ENCODE results near the gene SHMT2.

Gene SHMT2

DNA sequence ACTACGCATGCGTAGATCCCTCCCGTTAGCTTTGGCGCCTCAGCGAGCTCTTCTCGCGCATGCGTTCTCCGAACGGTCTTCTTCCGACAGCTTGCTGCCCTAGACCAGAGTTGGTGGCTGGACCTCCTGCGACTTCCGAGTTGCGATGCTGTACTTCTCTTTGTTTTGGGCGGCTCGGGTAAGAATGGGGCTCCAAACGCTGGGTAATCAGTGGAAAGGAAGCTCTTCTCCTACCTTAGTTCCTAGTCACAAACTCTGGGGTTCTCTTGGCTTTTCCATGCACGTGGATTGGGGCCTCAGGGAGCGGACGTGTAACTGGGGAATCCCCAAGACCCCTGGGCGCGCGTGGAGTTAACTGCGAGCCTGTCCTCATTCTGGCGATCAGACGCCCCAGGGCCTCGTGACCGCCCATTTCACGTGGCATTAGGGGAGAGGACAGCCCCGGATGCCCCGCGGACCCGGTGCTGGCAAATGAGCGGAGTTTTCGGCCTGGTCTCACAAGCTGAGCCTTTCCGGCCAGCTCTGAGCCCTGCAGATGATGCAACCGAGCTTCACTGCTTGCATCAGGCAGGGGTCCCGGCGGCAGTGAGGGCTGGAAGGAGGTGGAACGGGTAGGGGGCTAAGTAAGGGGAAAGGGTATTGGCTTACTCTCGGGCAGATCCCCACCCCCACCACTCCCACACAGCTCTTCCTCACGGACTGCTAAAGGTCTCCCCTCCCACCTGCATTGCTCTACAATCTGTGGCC lies at the start of gene SHMT2:
TSS of gene SHMT2 (plus strand) at position 78 of the 747 bp plus-strand sequence. CDS start at position 146, 68 bp downstream.
- DNase-seq: peak; percentile 94 to 97

DNA sequence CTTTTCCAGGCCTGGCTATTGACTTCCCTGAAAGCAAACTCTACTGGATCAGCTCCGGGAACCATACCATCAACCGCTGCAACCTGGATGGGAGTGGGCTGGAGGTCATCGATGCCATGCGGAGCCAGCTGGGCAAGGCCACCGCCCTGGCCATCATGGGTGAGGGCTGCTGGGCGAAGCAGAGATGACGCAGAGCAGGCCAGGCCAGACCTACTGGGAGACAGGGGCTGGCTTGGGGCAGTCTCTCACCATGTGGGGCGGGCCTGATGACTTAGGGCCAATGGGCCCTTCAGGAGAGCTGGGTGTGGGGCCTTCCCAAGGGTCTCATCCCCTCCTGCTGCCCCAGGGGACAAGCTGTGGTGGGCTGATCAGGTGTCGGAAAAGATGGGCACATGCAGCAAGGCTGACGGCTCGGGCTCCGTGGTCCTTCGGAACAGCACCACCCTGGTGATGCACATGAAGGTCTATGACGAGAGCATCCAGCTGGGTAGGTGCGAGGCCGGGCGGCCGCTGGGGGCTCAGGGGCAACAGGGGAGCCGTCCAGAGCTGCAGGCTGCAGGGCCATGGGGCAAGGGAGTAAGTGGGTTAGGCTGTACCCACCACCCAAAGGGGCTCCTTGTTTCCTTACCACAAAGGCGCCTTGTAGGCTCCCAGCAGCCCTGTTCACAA lies 49.1 kb upstream of the SHMT2 start:
- no peak for DNase-seq

DNA sequence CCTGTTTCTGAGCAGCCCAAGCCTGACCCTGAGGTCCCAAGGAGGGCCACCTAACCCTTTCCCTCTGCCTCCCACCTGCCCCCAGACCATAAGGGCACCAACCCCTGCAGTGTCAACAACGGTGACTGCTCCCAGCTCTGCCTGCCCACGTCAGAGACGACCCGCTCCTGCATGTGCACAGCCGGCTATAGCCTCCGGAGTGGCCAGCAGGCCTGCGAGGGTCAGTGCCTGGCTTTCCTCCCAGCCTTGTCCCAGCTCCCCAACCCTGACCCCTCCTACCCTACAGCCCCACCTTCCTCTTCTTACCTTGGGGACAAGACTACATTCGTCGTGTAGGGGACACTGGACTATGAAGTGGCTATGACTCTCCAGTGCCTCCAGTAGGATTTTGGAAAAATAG lies 48.4 kb upstream of the SHMT2 start:
- DNase-seq: no peak

DNA sequence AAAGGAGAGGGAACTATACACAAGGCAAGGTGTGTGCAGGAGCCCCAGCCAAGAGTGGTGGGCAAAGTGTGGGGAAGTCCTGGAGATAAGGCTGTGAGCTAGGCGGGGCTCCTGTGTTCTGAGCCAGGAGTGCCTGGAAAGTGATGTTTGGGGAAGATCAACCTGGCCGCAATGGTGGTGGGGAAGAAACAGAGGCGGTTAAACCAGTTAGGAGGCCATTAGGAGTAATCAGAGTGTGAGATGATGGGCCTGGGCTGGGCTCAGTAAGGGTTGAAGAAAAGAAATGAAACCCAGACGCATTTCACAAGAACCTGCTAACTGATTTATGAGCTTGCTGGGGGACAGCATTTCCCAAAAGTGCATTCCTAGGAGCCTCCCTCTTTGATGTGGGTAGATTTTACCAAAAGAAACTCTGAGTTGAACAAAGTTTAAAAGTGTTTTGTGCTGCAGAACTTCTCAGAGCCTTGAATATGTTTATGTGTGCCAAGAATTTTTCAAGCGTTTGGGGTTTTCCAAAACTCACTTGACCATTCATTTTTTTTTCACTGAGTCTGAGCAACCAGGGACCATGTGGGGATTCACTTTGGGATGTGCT lies 47.9 kb upstream of the SHMT2 start:
- DNase-seq: no peak

DNA sequence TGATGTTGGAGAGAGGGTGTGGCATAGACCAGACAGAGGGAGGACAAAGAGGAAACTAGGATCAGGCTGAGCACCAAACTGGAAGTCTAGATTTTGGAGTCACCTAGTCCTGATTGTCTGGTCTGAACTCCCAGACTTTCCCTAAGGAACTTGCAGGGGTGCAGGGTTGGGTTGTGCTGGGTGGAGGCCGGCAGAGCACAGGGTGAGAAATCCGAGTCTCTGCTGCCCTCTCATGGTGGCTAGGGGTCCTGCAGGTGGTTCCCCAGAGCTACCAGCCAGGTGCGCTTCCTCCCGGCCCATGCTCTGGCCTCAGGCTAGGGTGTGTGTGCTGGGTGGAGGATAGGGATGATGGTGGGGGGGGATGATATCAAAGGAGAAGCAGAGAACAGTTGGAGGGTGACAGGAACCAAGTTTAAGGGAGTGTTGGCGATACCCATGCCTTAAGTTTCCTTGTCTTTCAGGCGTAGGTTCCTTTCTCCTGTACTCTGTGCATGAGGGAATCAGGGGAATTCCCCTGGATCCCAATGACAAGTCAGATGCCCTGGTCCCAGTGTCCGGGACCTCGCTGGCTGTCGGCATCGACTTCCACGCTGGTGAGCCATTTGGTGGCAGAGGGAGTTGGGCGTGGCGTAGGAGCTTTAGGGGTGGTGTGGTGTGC lies 46.5 kb upstream of the SHMT2 start:
- DNase-seq: peak; percentile 70 to 85

DNA sequence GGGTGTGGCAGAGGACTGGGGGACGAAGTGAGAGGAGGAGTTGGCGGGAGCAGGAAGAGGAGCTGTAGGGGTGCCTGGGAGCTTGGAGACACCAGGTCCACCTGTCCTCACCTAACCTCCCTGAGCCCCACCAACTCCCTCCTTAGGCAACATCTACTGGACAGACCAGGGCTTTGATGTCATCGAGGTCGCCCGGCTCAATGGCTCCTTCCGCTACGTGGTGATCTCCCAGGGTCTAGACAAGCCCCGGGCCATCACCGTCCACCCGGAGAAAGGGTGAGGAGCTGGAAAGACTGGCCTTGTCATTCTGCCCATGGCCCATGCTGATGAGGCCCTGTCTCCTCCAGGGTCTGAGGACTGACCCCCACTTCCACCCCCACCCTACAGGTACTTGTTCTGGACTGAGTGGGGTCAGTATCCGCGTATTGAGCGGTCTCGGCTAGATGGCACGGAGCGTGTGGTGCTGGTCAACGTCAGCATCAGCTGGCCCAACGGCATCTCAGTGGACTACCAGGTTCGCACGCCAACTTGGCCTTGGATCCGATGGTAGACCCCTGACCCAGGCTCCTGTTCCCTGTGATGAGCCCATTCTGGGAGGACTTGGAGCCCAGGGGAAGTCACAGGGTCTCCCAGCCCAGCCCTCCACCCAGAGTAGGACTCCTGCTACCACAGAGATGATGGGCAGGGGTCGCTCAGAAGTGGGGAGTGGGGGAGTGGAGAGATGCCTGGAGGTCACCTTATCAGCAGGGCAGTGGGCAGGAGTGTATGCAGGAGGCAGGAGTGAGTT lies 45.4 kb upstream of the SHMT2 start:
- DNase-seq: no peak

DNA sequence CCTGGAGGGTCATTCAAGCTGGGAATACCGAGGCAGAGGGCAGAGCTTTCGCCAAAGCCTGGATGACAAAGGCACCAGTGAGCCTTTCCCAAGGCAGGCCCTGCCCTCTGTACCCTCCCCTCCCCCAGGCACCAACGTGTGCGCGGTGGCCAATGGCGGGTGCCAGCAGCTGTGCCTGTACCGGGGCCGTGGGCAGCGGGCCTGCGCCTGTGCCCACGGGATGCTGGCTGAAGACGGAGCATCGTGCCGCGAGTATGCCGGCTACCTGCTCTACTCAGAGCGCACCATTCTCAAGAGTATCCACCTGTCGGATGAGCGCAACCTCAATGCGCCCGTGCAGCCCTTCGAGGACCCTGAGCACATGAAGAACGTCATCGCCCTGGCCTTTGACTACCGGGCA lies 44.1 kb upstream of the SHMT2 start:
- no peak for DNase-seq

DNA sequence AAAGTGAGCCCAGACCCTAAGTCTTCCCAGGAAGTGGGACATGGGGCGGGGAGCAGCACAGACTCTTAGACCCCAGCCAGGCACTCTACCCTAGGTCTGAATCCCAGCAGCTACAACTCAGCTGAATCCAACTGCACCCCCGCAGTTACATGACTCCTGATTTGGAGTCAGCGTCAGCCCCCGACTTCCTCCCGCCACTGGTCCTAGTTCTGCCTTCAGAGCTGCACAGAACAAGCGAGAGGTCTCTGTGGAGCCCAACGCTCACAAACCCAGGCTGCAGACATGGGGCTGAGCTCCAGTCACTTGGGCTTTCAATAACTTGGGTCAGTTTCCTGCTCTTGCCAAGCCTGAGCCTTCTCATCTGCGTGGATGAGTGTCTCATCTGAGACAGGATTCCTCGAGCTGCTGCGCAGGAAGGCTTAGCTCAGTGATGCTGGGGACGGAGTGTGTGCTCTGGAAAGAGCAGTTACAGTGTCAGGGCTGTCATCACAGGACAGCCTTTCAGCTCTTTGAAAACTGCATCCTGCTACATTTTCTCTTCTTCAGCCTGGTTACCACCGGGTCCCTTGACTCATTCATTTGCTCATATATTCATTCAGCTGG lies 43.5 kb upstream of the SHMT2 start:
- DNase-seq: no peak

DNA sequence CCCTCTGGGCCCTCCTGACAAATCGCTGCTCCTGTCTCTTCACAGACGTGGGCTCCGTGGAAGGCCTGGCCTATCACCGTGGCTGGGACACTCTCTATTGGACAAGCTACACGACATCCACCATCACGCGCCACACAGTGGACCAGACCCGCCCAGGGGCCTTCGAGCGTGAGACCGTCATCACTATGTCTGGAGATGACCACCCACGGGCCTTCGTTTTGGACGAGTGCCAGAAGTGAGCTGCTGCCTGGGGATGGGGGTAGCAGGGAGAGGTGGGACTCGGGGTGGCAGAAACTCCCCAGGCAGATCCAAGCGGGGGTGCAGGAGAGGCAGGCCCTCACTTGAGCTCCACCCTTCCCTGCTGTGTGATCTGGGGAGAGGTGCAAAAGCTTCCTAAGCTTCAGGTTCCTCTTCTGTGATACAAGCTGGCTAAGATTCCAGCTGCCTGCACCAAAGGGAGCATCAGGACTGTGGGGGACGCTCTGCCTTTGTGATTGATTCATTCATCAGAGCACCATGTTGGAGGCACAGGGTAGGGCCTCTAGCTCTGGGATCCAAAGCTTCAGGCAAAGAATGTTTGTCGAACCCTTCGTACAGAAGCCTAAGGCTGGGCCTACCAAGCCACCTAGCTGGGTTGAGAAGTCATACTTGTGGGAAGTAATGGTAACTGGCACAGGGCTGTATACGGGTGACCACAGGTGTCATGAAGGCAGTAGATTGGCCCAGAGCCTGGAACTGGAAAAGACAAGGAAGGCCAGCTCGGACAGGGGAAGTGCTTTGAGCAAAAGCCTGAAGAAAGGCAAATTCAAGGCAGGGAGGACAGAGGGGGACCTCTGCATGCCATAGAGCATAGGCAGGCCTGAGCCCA lies 42.1 kb upstream of the SHMT2 start:
- no peak for DNase-seq

DNA sequence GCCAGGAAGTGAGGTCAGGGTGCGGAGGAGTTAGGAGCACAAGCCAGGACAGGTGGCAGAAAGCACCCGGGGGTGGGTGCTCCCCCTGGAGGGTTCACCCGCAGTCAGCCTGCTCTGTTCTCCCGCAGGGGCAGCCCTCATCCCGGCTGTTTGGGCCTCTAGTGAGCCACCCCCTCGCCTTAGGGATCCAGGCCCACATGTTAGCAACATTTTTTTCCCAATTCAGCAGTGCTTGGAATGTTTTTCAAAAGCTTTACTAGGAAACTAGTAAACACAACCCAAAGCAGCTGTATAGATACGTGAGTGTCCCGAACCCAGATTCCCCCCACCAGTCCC lies 41.5 kb upstream of the SHMT2 start:
- no peak for DNase-seq

DNA sequence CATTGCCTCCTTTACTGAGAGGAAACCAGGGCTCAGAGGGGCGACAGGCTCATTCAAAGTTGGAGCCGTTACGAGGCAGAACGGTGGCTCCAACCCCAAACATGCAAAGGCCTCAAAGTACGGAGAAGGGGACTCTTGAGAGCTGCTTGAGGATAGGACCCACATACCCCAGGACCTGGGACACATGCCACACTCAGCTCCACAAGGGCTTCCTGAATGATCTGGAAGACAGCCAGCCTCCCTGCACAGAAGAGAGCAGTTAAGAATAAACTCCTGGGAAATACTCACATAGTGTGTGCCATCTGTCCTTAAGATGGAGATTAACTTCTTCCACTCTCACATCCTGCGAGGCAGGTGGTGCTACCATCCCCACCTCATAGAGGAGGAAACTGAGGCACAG lies 39.5 kb upstream of the SHMT2 start:
- DNase-seq: no peak

DNA sequence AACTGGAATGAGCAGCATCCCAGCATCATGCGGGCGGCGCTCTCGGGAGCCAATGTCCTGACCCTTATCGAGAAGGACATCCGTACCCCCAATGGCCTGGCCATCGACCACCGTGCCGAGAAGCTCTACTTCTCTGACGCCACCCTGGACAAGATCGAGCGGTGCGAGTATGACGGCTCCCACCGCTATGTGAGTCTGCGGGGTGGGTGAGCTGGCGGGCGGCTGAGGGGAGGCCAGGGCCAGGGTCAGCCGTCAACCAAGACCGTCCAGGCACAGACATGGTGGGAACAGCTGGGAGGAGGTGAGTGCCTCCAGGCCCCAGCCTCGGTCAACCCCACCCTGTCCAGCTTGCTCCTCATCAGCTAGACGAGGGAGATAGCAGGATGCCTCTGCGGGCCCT lies 38.7 kb upstream of the SHMT2 start:
- no peak for DNase-seq

DNA sequence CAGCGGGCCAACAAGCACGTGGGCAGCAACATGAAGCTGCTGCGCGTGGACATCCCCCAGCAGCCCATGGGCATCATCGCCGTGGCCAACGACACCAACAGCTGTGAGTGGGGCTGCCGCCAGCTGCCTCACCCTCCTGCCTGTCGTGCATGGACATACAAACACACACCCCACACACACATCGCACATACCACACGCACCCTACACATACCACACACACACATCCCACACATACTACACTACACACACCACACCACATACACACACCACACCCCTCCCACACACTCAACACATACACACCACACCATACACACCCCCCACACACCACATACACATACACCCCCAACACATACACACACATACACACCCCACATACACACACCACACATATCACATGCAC lies 38.1 kb upstream of the SHMT2 start:
- no peak for DNase-seq

DNA sequence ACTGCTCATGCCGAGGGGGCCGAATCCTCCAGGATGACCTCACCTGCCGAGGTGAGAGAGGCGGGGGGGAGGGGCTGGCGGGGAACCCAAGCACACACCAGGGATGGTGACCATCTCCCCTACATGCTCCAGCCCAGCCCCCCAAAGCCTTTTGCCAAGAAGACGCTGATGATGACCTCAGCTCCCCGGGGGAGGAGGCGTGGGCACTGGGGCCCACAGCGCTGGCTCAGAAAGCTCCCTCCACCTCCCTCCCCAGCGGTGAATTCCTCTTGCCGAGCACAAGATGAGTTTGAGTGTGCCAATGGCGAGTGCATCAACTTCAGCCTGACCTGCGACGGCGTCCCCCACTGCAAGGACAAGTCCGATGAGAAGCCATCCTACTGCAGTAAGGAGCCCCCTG lies 36.6 kb upstream of the SHMT2 start:
- DNase-seq: no peak

DNA sequence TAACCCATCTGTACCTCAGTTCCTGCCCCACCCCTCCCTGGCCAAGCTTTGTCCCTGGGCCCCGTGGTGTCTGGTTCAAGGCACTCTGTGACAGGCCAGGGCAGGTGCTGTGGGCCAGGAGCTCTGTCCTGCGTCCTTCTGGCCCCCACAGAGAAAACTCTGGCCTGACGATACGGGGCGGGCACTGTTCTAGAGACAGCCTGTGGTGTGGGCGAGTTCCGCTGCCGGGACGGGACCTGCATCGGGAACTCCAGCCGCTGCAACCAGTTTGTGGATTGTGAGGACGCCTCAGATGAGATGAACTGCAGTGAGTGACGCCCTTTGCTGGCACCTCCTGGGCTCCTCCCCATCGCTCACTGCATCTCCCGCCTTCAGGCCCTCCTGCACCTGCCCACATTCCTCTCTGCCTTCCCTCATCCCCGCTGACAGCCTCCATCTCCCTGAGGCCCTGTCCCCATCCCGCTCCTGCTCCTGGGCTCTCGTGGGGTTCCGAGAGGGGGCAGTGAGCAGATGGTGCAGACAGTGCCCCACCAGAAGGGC lies 35.7 kb upstream of the SHMT2 start:
- no peak for DNase-seq

DNA sequence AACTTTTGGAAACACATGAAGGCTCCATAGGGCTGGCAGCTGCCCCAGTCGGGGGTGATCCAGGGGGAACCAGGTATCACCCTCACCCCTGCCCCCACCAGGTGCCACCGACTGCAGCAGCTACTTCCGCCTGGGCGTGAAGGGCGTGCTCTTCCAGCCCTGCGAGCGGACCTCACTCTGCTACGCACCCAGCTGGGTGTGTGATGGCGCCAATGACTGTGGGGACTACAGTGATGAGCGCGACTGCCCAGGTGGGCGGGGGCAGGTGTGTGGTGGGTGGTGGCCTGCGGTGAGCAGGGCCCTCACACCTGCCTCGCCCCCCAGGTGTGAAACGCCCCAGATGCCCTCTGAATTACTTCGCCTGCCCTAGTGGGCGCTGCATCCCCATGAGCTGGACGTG lies 35.3 kb upstream of the SHMT2 start:
- no peak for DNase-seq

DNA sequence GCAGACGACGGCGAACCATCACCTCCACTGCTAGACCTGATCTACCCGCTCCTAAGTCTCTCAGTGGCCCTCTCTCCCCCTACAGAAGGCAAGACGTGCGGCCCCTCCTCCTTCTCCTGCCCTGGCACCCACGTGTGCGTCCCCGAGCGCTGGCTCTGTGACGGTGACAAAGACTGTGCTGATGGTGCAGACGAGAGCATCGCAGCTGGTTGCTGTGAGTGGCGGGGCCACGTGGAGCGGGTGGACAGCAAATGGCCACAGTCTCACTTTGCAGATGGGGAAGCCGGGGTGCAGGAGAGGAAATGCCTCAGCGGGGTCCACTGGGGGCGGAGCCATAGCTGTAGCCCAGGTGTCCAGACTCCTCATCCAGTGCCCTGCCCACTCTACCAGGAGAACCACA lies 34.3 kb upstream of the SHMT2 start:
- DNase-seq: no peak

DNA sequence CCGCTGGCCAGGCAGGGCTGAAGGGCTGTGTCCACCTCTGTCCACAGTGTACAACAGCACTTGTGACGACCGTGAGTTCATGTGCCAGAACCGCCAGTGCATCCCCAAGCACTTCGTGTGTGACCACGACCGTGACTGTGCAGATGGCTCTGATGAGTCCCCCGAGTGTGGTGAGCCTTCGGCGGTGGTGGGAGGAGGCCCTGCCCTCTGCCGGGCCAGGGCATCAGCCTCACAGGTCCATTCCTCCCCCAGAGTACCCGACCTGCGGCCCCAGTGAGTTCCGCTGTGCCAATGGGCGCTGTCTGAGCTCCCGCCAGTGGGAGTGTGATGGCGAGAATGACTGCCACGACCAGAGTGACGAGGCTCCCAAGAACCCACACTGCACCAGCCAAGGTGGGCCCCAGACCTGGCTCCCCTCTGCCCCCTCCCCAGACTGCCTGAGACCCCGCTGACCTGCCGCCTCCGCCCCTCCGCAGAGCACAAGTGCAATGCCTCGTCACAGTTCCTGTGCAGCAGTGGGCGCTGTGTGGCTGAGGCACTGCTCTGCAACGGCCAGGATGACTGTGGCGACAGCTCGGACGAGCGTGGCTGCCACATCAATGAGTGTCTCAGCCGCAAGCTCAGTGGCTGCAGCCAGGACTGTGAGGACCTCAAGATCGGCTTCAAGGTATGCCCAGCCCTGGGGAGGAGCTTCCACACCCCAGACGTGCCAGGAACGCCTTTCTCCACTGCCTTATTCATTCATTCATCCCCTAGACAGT lies 33.7 kb upstream of the SHMT2 start:
- no peak for DNase-seq

DNA sequence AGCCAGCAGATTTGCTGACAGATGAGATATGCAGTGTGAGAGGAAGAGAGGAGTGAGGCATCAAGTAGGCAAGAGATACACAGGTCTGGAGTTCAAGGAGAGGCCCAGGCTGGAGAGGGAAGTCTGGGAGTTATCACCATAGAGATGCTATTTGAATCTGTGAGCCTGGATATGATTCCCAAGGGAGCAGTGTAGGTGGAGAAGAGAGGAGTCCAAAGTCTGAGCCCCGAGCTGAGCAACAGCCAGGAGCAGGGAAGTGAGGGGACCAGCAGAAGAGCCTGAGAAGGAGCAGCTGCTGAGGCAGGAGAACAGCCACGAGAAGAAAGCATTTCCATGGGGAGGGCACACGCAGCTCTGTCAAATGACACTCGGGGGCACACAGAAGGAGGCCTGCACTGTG lies 33.1 kb upstream of the SHMT2 start:
- DNase-seq: no peak

DNA sequence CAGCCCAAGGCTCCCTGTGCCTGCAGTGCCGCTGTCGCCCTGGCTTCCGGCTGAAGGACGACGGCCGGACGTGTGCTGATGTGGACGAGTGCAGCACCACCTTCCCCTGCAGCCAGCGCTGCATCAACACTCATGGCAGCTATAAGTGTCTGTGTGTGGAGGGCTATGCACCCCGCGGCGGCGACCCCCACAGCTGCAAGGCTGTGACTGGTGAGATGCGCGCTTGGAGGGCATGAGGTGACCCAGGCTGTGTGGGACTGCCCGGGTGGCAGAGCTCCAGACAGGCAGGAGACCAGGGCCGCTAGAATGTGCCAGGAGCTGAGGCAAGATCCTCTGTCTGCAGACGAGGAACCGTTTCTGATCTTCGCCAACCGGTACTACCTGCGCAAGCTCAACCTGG lies 32.6 kb upstream of the SHMT2 start:
- DNase-seq: no peak

DNA sequence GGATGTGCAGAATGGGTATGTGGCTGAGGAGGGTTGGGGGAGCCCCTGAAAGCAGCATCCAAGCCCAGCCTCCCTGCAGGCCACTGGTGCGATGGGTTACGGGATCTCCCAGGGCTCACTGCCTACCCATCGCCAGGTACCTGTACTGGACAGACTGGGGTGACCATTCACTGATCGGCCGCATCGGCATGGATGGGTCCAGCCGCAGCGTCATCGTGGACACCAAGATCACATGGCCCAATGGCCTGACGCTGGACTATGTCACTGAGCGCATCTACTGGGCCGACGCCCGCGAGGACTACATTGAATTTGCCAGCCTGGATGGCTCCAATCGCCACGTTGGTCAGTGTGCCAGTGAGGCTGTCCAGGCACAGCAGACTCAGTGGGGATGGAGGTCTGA lies 31.2 kb upstream of the SHMT2 start:
- DNase-seq: no peak

Data from activated CD4-positive, alpha-beta T cell treated with anti-CD3 and anti-CD28 coated beads for 4 hours (primary cell).